ENCODE data around the gene SH3GL2.

DNA sequence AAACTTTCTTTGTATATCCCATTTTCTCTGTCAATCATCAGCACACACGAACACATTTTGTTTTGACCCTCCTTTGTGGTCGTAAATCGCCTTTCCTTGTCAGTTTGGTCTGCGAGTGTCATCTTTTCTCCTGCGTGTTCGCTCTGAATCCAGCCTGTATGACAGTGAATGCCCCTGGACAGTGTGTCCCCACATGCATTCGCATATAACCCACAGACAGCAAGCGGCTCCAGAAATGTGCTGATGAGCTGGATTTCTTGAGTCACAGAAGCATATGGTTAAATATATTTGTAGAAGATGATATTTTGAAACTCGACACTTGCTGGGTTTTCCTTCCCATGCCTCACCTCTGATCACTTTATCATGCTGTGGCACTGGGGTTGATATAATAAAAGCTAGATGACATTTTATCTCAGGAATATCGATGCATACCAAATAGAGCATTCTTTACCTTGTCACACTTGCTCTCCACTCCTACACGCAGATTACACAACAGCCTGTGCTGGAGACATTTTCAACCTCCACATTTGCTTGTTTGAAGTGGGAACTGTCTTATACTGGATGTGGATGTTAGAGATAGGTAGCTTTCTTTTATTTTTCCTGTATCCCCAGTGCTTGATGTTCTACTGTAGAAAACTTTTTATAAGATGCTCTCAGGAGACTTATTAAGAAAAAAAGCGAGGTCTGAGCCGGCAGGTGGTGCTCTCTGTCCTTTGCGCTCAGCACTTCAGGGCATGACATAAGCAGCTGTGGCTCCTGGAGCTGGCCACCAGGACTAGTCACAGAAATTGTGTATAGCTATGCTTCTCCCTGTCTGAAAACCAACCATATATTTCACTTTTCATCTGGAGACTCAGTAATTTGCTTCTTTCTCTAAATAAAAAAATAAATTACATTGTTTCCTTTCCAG, 215.1 kb downstream of the SH3GL2 start:
- TF ChIP-seq, protein P1, sequence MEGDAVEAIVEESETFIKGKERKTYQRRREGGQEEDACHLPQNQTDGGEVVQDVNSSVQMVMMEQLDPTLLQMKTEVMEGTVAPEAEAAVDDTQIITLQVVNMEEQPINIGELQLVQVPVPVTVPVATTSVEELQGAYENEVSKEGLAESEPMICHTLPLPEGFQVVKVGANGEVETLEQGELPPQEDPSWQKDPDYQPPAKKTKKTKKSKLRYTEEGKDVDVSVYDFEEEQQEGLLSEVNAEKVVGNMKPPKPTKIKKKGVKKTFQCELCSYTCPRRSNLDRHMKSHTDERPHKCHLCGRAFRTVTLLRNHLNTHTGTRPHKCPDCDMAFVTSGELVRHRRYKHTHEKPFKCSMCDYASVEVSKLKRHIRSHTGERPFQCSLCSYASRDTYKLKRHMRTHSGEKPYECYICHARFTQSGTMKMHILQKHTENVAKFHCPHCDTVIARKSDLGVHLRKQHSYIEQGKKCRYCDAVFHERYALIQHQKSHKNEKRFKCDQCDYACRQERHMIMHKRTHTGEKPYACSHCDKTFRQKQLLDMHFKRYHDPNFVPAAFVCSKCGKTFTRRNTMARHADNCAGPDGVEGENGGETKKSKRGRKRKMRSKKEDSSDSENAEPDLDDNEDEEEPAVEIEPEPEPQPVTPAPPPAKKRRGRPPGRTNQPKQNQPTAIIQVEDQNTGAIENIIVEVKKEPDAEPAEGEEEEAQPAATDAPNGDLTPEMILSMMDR (IDR thresholded peaks at IDR 0.05), result no peak
- TF ChIP-seq POLR2A (IDR thresholded peaks at IDR 0.05), result no peak

Measured in thyroid gland (tissue), 4 donors.